ENCODE measurements around the gene ANO9.
A peak's percentile ranks its signal among the peaks of the same experiment; 100 is the strongest.

The ANO9 gene

GRCh38 chr11:419248-420005, 22.4 kb downstream of the ANO9 start:
- no peak for TF ChIP-seq CTCF (IDR thresholded peaks at IDR 0.05; ENCODE audit: low read depth, low read length, missing control alignments)
- H3K4me3 ChIP-seq (replicated peaks; ENCODE audit: low read depth, low read length), result no peak overlapping the region
- DNase-seq (ENCODE audit: extremely low read depth, low read depth), result no peak

DNA sequence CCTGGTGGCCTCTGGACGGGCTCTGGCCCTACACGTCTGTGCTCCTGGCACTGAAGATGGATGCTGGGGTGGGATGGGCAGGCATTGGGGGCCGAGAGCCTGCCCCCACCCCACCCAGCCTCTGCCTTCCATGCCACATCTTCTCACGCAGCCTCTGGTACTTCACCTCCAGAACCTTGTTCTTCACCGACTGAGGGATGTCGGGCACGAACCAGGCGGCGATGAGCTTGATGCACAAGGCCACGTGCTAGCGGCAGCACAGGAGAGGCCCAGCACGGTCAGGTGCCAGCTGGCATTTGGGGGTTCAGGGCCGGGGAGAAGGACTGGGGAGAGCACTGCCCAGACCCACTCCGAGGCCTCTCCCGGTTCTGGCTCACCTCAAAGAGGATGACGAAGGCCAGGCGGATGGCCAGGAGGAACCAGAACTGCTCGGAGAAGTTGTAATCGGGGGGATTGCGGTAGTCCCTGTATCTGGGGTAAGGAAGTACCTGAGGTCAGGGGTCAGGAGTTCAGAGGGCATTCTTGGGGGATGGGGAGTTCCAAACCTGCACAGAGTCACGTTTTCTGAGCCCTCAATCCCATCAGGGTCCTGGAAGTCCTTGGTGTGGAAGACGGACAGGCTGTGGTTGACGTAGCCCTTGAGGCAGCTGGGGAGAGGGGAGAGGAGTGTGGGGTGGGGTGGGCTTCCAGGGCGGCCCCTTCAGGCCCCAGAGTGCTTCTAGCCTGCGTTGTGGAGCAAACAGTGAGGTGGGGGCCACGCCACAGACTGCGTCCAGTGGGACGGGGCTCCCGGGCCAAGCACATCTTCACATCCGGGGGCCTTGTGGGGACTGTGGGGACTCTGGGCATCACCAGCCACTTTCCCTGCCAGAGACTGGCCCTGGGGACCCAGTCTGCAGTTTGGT, 23.2 kb downstream of the ANO9 start:
- no peak for TF ChIP-seq CTCF (IDR thresholded peaks at IDR 0.05; ENCODE audit: low read depth, low read length, missing control alignments)
- DNase-seq (ENCODE audit: extremely low read depth, low read depth), result no peak

DNA sequence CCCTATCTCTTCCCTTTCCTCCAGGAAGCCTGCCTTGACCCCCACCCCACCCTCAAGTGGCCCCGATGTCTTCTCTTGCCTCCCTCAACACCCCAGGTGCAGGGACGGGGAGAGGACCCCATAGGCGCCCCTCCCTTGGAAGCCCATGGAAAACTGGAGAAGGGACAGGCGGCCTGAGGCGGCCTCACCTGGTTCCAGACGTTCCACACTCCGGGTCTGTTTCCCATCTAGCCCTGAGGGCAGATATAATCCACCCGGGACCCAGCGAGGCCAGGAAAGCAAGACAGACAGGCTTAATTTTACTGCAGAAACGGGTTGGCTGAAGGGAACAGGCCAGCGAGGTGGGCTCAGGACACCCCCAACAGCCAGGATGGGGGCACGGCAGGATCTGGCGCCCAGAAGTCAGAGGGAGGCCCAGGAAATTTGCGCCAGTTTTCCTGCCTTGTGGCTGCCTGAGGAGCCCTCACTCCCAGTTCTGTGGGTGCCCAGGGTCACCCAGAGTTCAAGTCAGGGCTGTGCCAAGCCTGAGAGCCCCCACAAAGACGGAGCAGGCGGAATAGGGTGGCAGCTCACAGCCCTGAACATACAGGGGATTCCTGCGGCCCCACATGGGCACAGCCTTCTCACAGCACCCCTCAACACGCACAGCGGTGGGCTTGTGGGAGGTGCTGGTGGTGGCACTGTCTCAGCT, 24.0 kb downstream of the ANO9 start:
- TF ChIP-seq CTCF (IDR thresholded peaks at IDR 0.05; ENCODE audit: low read depth, low read length, missing control alignments), result no peak
- no peak for DNase-seq (ENCODE audit: extremely low read depth, low read depth)
- no peak overlapping the region for H3K4me3 ChIP-seq (replicated peaks; ENCODE audit: low read depth, low read length)

More for the DNA sequence above, 23.2 kb downstream of the ANO9 start:
- H3K4me3 ChIP-seq (replicated peaks; ENCODE audit: low read depth, low read length), result no peak overlapping the region

GRCh38 chr11:416757-417621, 24.8 kb downstream of the ANO9 start:
- H3K4me3 ChIP-seq (replicated peaks; ENCODE audit: low read depth, low read length), result peak overlapping the region; percentile 29
- DNase-seq (ENCODE audit: extremely low read depth, low read depth), result no peak
- no peak for TF ChIP-seq CTCF (IDR thresholded peaks at IDR 0.05; ENCODE audit: low read depth, low read length, missing control alignments)

DNA sequence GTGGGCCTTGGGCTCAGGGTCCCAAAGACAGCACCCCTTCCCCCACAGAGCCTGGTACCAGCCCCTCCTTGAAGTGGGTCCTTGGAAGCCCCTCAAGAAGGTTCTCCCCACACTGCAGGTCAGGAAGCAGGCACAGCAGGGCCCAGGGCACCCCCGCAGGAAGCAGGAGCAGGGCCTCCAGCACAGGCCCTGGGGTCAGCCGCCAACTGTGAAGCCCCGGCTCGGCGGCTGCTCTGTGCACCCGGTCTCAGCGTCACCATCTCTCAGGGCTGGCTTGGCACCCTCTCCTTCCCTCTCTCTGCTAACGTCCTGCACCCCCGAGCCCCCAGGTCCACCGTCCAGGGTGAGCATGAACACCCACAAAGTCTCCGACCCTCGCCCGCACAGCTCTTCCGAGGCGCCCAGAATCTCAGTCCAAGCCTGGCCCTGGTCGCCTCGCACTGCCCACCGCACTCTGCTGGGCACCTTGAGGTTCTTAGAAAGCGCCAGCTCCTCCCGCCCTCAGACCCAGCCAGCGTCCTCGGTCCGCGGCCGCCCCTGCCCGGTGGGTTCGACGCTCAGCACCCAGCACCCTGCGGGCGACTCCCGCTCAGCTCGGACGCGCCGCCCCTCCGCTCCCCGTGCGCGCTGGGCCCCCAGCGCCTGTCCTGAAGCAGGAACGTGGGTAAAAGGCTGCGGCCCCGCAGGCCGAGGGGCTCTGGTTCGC, 25.6 kb downstream of the ANO9 start:
- no peak for TF ChIP-seq CTCF (IDR thresholded peaks at IDR 0.05; ENCODE audit: low read depth, low read length, missing control alignments)
- no peak for DNase-seq (ENCODE audit: extremely low read depth, low read depth)
- peak overlapping the region; percentile 29 for H3K4me3 ChIP-seq (replicated peaks; ENCODE audit: low read depth, low read length)

Data from HFF-Myc (cell line).